GM12874 (cell line): ENCODE measurements around the gene SAMD4B.

ENCODE experiments used
- CTCF ChIP-seq: IDR thresholded peaks from 2 replicates; pipeline ENCODE4 v1.5.1; 2011; ENCODE audit warnings: low read depth, mild to moderate bottlenecking, control low read depth, low read length, moderate library complexity; ENCODE audit not compliant: insufficient read depth

Gene SAMD4B

GRCh38 chr19:39413272-39413910 is 71.2 kb downstream of the SAMD4B start:
- TF ChIP-seq CTCF: no peak

- peak; percentile 27; the same call in 1 of the 2 replicates for TF ChIP-seq CTCF
Measured at GRCh38 chr19:39413911-39414608, 71.8 kb downstream of the SAMD4B start.

- TF ChIP-seq CTCF: 0 out of 2 replicates have a peak, but pooled peaks have one; percentile 1
Measured at GRCh38 chr19:39415111-39416046, 73.2 kb downstream of the SAMD4B start.

- no peak for TF ChIP-seq CTCF
Measured at GRCh38 chr19:39416152-39417120, 74.2 kb downstream of the SAMD4B start.

- TF ChIP-seq CTCF: no peak
Measured at GRCh38 chr19:39417463-39418181, 75.4 kb downstream of the SAMD4B start.

- TF ChIP-seq CTCF: no peak
Measured at GRCh38 chr19:39419003-39419402, 76.8 kb downstream of the SAMD4B start.
